SHP77 (cell line): ENCODE data around the gene SIGLEC12.
"Not testable (repeated sequence)": the region's sequence is repeated elsewhere in the genome, so short reads cannot be mapped to it uniquely, and the experiment has no call there.

Experiments used
- DNase-seq, 2 experiments: peaks; one replicate each; lab custom pipeline; 2025; lab: John Stamatoyannopoulos, UW

The SIGLEC12 gene

DNA sequence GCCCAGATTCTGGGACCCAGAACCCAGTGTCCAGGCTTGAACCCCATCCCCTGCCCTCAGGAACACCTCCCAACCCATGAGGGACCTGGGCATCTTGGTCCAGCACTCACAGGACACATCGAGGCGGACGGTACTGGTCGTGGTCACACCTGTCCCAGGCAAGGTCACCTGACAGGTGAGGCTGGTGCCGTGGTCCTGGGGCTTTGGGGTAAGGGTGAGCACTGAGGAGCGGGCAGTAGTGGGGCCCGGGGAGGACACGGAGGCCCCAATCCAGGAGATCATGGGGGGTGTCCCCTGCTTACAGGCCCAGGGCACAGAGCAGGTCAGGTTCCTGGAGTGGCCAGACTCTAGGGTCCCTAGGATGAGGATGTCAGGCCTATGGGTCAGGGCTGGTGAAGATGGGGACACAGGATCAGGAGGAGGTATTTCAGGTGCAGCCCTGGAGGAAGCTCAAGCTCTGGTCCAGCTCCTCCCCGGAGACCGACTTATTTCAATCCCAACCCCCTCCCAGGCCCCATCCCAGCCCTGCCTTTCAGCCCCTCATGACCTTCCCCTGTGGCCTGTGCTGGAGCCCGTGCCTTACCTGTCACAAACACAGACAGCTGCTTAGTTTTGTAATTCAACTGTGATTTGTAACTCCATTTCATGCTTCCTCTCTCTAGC, 44.1 kb downstream of the SIGLEC12 start:
- DNase-seq, result no peak

DNA sequence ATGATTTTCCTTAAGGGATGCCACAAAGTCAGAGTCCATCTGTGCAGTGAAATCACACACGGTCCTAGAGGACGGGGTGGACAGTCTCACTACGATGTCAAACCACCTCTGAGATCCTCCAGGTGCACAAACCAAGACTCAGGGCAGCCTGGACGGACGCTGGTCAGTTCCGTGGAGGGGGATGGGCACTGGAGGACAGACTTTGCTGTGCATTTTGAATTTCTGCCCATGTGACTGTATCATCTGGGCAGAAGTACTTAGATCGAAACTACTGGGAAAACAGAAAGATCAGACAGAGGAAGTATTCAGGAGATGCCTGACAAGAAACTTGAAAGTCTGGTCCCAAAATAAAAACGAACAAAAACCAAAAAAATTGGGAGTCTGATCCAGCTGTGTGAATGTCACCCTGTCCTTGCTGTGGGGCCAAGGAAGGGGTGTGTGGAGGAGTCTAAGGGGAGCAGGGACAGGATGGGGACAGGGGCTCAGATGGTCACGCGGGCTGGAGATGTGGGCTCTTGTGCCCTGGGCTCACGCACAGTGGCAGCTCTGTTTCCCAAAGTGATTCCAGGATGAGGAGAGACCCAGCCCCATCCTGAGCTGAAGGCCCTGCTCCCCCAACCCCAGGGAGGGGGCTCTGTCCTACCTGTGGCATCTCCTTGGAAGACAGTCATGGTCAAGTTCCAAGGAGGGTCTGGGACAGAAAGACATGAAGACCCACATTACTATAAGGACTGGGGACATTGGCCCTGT, 44.9 kb downstream of the SIGLEC12 start:
- DNase-seq, result no peak

DNA sequence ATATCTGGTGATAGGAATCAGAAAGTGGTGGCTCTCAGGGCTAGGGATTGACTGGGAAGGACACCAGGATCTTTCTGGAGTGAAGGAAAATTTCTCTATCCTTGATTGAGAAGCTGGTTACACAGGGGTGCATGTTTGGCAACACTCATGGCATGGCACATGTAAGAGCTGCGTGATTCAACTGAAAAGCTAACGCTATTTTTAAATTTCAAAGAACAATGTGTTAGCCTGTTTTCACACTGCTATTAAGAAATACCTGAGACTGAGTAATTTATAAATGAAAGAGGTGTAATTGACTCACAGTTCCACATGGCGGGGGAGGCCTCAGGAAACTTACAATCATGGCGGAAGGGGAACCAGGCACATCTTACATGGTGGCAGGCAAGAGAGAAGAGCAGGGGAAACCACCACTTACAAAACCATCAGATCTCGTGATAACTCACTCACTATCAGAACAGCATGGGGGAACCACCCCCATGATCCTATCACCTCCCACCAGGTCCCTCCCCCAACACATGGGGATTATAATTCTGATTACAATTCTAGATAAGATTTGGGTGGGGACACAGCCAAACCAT, 50.8 kb downstream of the SIGLEC12 start:
- no peak for DNase-seq

DNA sequence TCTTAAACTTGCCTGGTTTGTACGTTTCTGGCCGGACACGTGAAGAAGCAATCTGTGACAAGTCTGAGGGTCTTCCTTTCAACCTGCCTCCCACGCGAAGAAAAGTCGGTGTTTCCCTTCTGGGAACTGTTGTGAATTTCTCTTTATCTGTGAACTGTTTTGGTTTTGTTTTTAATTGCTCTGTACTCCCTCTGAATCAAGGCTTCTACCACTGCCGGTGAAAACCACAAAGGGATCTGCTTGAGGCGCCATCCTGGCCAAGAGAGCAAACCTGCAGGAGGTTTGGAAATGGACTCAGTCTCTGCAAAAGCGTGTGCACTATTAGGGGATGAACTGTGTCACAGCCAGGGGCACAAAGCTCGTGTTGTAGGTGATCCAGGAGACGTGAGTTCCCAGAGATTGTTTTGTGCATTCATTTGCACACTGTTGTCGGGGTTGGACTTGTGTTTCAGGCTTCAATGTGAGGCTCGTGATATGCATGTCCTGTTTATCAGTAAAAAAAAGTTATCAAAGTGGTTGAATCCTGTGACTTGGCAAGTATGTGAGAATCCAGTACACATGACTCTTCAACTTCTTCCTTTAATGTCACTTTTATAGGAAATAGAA, 53.1 kb downstream of the SIGLEC12 start:
- DNase-seq, result no peak

DNA sequence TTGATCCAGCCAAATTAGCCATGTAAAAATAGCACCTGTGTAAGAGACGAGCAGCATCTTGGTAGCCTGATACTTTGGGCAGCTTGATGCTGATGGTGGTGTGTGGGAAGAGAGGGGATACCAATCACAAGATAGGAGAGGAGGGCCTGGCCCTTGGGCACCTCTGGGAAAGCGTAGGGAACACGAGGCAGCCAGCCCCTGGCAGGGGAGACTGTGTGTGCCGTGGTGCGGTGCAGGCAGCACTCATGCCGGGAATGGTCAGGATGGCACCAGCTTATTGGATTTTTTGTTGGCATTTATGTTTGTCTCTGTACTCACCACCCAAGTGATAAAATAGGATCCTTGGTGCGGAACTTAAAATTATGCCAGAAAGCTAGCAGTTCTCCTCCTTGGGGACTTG, 53.6 kb downstream of the SIGLEC12 start:
- DNase-seq, result no peak

DNA sequence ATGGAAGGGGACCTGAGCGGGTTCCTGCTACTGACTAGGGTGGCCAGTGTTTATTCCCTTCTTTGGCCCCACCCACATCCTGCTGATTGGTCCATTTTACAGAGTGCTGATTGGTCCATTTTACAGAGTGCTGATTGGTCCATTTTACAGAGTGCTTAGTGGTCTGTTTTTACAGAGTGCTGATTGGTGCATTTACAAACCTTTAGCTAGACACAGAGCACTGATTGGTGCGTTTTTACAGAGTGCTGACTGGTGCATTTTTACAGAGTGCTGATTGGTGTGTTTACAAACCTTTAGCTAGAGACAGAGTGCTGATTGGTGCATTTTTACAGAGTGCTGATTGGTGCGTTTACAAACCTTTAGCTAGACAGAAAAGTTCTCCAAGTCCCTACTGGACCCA, 54.1 kb downstream of the SIGLEC12 start:
- not testable (repeated sequence) for DNase-seq

DNA sequence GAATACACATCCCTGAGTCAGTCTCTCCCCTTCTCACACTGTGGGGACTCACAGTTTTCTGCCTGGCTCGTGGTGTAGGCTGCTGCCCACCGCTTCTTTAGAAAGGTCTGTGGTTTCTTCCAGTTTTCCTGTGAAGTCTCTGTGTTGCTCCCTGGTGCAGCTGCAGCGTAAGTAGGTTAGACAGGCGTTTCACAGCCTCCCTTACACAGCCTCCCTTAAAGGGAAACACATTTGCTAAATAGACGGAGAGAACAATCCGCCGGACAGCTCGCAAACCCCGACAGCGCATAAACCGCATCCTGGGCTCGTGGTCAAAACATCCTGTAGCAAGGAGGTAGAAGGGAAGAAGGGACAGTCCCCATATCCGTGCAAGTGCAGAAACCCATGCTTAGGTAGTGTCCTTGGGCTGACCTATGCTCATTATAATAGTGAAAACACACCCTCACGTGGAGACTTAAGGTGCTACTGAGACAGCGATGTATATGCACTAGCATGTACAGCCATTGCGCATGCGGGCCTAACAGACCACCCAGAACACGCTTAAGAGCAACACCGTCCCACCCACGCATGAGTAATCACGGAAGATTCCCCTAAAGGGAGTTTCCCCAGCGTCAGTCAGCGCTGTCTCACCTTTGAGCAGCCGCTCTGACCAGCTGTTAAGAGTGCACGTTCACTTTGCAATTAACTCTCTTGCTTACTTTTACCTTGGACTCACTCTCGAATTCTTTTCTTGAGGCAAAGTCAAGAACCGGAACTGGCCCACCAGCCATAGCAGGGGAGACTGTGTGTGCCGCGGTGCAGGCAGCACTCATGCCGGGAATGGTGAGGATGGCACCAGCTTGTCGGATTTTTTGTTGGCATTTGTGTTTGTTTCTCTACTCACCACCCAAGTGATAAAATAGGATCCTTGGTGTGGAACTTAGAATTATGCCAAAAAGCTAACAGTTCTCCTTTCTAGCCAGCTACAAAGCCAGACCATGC, 59.9 kb downstream of the SIGLEC12 start:
- DNase-seq, result no peak
